ENCODE results near the gene MX1. TPM values are rescaled to one million over a fixed set of nuclear protein-coding genes. Genes with fewer than 3 reads are reported as not detected.

Gene MX1
- polyA plus RNA-seq, 2 of the 4 experiments (the other 2 are of a cell fraction), result 0.58 to 0.96 TPM

- no peak for TF ChIP-seq RARB (CRISPR knock-in tag; IDR thresholded peaks at IDR 0.05)
Observed at GRCh38 chr21:41458559-41458958, 32.5 kb downstream of the MX1 start (continued).

DNA sequence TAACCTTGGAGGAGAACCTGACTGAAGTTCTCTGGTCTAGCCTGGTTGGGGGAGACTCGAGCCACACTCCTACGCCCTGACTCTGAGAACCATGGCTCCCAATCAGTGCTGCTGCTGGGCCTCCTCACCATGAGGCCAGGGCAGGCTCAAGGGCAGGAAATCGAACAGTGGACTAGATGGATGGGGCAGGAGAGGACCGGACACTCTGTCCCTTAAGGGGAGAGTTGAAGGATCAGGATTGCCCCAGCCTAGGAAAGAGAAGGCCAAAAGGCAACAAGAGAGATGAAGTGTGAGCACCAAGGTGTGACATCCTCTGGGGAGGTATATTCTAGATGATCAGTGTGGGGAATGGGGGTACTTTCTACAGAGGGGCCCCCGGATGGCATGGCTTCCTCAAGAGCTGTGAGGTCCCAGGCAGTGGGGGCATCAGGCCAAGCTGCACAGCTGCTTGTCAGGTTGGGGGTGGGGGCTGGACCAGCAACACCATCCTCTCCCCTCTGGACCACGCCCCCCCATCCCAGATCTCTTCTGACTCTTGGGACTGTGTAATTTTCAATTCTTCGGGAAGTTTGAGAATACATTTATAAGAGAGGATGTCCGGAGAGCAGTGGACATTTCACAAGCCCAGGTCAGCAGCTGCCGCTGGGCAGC is 34.0 kb downstream of the MX1 start:
- no peaks in the 10 kb centered on the region for H3K9me3 ChIP-seq
- 45% methylated on average over 9 of the region's 9 CpGs for WGBS (ENCODE audit: missing lambda C conversion rate)
- DNase-seq (ENCODE audit: low read depth in 1 of 2, low spot score in 1 of 2) (no peak), FAIRE-seq (no peak), ATAC-seq (no peak)
- H3K27ac ChIP-seq, result no peak overlapping the region
- ChIA-PET POLR2A (interaction anchor here (0.6 kb wide), 1 partner anchor 177 kb away, joined by 5 read pairs; no protein-coding TSS in a partner anchor), CTCF (interaction anchor here (0.6 to 7.0 kb wide), 7 partner anchors 11 to 337 kb away, joined by 3 to 69 read pairs (median 3); no protein-coding TSS in a partner anchor)
- no peak for TF ChIP-seq TP53 (CRISPR knock-in tag; IDR thresholded peaks at IDR 0.05)
- TF ChIP-seq RNF2 (IDR thresholded peaks at IDR 0.05; ENCODE audit: borderline replicate concordance, low read depth), result no peak
- no peak for TF ChIP-seq FOSL2 (IDR thresholded peaks at IDR 0.05)
- no peak for TF ChIP-seq FOSL2 (CRISPR knock-in tag; IDR thresholded peaks at IDR 0.05)
- TF ChIP-seq KDM1A (IDR thresholded peaks at IDR 0.05; ENCODE audit: low read depth), result no peak
- TF ChIP-seq NPAS2 (CRISPR knock-in tag; IDR thresholded peaks at IDR 0.05; ENCODE audit: borderline replicate concordance), result no peak
- TF ChIP-seq JUNB (IDR thresholded peaks at IDR 0.05), result no peak
- TF ChIP-seq JUN (IDR thresholded peaks at IDR 0.05), result no peak
- TF ChIP-seq ZFP36 (IDR thresholded peaks at IDR 0.05; ENCODE audit: borderline replicate concordance, partially characterized antibody), result no peak
- TF ChIP-seq NR3C1 (IDR thresholded peaks at IDR 0.05), result no peak
- no peak for TF ChIP-seq HOXB13 (CRISPR knock-in tag; IDR thresholded peaks at IDR 0.05; ENCODE audit: low read depth)
- TF ChIP-seq REST (IDR thresholded peaks at IDR 0.05), result no peak
- TF ChIP-seq ESRRA (IDR thresholded peaks at IDR 0.05; ENCODE audit: borderline replicate concordance, low read length), result no peak
- TF ChIP-seq, protein P1, sequence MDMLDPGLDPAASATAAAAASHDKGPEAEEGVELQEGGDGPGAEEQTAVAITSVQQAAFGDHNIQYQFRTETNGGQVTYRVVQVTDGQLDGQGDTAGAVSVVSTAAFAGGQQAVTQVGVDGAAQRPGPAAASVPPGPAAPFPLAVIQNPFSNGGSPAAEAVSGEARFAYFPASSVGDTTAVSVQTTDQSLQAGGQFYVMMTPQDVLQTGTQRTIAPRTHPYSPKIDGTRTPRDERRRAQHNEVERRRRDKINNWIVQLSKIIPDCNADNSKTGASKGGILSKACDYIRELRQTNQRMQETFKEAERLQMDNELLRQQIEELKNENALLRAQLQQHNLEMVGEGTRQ (IDR thresholded peaks at IDR 0.05), result no peak
- TF ChIP-seq EHMT2 (IDR thresholded peaks at IDR 0.05; ENCODE audit: low read depth), result no peak
- TF ChIP-seq TFCP2L1 (CRISPR knock-in tag; IDR thresholded peaks at IDR 0.05), result no peak
- H3K4me2 ChIP-seq, result no peak overlapping the region
- H3K4me3 ChIP-seq, result no peak overlapping the region
- no peaks in the 10 kb centered on the region for H3K4me1 ChIP-seq

DNA sequence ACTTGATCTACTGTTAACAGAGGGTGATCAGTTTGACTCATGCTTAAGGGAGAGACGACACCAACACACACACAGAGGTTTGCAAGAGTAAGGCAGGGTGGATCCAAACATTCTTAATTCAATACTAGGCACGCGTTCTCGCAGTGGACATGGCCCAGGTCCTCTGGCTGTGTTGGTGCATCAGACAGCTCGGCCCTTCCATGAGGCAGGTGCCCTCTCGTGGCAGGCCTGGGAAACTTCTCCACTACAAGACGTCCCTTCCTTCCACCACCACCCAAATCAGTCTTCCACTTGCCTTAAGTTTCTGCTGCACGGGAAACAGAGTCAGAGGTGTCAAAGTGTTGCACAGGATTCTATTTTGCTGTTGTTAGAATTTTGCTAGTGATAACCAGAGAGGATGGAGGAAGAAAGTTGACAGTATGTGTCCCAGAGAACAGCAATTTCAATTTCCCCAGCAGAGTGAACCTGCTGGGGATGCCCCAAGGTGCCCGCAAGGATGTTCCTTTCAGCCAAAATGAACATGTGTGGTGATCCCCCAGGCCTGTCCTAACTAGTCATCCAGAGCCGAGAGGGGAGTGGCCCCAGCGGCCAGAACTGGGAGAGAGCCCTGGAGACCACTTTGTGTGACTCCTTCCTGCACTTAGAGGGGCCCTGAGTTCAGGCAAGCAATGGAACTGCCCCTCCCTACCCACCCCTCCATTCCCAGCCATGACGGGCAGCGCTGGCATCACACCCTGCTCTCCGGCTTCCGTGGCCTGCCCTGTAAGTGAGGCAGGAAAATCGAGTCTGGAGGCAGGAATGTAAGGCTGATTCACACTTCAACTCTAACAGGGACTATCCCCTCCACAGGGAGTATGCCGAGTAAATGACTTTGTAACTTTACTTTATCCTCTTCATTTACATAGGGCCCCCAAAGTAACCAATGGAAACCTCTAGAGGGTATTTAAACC is 34.8 kb downstream of the MX1 start:
- ChIA-PET POLR2A (interaction anchor here (0.6 kb wide), 1 partner anchor 178 kb away, joined by 5 read pairs; no protein-coding TSS in a partner anchor), CTCF (interaction anchor here (0.6 to 7.0 kb wide), 7 partner anchors 10 to 338 kb away, joined by 3 to 69 read pairs (median 3); no protein-coding TSS in a partner anchor)
- DNase-seq (ENCODE audit: low read depth in 1 of 2, low spot score in 1 of 2), result peak; percentile 31 to 65
- H3K27ac ChIP-seq, result no peak overlapping the region
- no peaks in the 10 kb centered on the region for H3K9me3 ChIP-seq
- no peak for FAIRE-seq
- WGBS (ENCODE audit: missing lambda C conversion rate), result 14% methylated on average over 14 of the region's 17 CpGs
- H3K4me2 ChIP-seq, result no peak overlapping the region
- TF ChIP-seq MAFK (IDR thresholded peaks at IDR 0.05; ENCODE audit: partially characterized antibody) (no peak), CTCF (IDR thresholded peaks at IDR 0.05) (peak; percentile 54), HDAC2 (IDR thresholded peaks at IDR 0.05) (no peak), SMC3 (IDR thresholded peaks at IDR 0.05) (peak; percentile 65), RAD21 (conservative IDR thresholded peaks at IDR 0.05 in 1 of 2, IDR thresholded peaks at IDR 0.05 in 1 of 2) (peak; percentile 56 to 66)
- no peaks in the 10 kb centered on the region for H3K4me1 ChIP-seq
- ATAC-seq, result peak; percentile 93 to 94; a peak in 5 of 6 replicates
- H3K4me3 ChIP-seq, result no peak overlapping the region
